NAMALWA (cell line): ENCODE measurements around the gene CILP.
A peak's percentile ranks its signal among the peaks of the same experiment; 100 is the strongest.
"Not testable (repeated sequence)": the region's sequence is repeated elsewhere in the genome, so short reads cannot be mapped to it uniquely, and the experiment has no call there.

Source experiments
- DNase-seq: peaks from one replicate; pipeline ENCODE4 v3.0.0-alpha.2; 2015; ENCODE audit warnings: low spot score

The CILP gene, protein sequence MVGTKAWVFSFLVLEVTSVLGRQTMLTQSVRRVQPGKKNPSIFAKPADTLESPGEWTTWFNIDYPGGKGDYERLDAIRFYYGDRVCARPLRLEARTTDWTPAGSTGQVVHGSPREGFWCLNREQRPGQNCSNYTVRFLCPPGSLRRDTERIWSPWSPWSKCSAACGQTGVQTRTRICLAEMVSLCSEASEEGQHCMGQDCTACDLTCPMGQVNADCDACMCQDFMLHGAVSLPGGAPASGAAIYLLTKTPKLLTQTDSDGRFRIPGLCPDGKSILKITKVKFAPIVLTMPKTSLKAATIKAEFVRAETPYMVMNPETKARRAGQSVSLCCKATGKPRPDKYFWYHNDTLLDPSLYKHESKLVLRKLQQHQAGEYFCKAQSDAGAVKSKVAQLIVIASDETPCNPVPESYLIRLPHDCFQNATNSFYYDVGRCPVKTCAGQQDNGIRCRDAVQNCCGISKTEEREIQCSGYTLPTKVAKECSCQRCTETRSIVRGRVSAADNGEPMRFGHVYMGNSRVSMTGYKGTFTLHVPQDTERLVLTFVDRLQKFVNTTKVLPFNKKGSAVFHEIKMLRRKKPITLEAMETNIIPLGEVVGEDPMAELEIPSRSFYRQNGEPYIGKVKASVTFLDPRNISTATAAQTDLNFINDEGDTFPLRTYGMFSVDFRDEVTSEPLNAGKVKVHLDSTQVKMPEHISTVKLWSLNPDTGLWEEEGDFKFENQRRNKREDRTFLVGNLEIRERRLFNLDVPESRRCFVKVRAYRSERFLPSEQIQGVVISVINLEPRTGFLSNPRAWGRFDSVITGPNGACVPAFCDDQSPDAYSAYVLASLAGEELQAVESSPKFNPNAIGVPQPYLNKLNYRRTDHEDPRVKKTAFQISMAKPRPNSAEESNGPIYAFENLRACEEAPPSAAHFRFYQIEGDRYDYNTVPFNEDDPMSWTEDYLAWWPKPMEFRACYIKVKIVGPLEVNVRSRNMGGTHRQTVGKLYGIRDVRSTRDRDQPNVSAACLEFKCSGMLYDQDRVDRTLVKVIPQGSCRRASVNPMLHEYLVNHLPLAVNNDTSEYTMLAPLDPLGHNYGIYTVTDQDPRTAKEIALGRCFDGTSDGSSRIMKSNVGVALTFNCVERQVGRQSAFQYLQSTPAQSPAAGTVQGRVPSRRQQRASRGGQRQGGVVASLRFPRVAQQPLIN

DNA sequence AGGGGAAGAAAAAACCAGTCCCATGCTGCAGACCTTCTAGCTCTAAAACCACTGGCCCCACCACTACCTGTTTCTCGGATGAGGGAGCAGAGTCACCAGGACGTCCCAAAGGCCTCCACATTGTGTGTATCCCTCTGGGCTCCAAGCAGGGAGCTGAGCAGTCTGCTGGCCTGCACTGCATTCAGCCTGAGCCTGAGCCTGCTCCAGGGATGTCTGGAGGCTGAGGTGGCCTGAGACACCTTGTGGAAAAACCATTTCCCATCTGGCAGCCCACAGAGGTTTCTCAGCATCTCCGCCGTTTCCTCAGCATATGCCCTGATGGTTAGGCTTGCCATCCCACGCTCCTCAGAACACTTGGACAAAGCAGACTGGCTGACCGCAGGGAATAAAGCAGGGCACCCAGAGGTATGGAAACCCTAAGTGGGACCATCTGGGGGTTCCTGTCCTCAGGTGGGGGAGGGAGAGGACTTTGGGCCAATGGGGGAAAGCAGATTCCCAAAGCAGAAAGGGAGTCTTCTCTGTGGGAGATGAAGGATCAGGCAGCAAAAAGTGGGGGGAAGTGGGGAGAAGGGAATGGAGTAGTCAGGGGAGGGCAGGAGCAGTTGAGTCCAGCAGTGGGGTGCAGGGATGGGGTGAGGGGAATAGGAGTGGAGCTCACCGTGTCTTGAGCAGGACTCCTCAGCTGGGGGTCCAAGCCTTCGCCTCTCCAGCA, at the start of gene CILP:
Gene CILP, minus strand, starts transcription at position 704 of the 712 bp plus-strand sequence. CDS start 1,718 bp downstream, outside the sequence.
- DNase-seq, result no peak

DNA sequence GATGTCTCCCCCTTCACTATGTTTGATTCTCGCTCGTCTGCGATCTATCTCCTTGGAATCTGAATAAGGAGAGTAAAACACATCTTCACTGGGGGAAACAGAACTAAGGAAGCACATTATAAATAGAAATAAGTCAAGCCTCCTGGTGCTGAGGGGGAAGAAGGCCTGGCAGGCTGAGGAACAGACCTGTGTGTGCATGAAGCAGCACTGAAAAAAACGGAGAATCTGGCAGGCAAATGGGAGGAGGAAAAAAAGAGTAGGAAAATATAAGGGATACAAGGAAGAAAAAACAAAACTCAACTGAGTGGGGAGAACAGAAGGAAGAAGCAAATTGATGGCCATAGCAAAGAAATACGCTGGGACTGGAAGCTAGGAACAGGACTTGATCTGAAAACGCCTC, 49.7 kb upstream of the CILP start:
- no peak for DNase-seq

DNA sequence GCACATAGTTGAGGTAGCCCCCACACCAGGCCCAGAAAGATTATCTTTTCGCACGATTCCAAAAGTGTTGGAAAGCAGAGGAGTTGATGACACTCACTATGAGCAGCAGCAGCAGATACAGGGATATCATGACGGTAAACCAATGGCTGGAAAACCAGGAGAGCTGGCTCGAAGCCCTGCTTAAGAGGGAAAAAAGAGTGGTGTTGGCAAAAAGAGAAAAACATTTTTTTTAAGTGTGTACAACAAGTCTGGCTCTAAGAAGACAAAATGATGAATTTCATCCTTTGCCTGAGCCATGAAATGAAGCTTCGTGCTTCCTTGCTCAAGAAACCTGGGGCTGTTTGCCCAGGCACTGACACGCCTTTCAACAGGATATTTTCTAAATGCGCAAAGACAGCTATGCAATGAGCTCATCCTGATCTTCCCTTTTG, 48.1 kb upstream of the CILP start:
- no peak for DNase-seq

DNA sequence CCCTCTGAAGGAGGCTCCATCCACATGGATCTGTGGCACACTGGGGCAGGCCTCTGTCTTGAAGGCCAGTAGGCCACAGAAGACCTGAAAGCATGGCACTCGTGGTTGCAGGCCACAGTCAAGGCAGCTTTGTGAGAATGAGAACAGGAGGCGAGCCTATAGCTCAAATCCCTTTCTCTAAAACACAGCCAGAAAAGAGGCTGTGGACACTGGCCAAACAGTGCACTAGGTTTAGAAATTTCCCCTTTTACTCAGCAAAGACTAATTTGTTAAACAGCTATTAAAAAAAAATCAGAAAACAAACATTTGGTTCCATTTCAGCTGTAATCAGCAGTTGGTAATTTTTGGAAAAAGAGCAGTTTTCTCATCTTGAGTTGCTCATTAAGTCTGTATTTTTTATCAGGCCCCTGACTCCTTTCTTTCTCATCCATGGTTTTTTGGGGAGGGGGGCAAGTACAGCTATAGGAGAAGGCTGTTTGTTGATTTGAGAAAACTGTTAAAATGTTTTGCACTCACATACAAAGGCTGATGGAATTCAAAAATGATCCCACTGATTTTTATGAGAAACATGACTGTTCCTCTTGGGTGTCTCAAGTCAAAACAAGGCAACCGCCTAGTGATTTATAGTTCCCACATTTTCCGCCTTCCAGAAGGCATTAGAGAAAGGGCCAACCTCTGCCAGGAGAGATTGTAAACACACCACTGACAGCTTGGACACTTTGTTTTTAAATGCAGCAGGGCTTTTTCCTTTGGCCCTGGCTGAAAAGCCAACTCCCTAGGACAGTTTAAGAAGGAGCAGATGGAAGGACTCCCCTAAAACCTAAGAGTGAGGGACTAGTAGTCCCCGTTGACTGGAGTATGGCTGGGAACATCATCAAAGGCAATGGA, 47.3 kb upstream of the CILP start:
- no peak for DNase-seq

DNA sequence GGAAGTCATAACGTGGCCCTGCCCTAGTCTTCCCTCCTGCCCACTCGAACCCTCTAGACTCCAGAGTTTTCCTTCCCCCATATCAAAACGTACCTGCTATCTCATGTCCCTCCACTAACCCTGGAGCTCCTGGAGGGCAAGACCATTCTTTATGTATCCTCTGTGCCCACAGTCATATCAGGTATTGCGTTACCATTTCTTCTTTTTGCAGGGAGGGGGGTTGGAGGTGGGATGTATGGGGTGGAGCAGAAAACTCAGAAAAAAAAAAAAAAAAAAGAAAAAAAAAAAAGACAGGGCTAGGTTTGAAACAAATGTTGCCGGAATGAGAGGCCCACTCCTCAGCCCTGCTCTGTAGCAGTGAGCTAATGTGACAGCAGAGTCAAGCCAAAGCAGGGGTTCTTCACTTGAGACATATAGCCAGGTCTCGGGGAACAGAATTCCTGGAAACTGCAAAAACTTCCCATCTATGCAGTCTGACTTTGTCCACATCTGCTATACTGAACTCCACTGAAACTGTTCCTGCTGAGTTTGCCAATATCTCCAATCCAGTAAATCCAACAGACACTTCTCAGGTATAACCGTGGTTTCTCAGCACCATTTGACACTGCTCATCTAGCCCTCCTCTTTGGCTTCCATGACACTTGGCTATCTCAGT, 44.3 kb upstream of the CILP start:
- no peak for DNase-seq

DNA sequence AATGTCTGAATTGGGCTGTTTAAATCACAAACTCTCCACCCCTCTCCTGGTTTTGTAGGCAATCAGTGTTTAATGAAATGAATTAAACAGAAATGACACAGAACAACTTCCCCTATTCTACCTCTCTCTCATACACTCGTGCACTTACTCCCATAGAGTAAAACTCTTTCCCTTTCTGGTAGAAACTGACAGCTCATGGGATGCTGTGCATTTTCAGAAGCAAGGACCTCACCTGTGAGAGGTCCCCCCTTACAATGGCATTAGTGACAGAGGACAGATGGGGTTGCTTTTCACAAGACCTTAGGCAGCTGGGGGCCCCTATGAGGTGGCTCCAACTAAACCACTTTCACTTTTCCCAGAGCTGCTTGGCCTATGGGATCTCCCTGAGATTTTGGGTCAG, 43.5 kb upstream of the CILP start:
- no peak for DNase-seq

DNA sequence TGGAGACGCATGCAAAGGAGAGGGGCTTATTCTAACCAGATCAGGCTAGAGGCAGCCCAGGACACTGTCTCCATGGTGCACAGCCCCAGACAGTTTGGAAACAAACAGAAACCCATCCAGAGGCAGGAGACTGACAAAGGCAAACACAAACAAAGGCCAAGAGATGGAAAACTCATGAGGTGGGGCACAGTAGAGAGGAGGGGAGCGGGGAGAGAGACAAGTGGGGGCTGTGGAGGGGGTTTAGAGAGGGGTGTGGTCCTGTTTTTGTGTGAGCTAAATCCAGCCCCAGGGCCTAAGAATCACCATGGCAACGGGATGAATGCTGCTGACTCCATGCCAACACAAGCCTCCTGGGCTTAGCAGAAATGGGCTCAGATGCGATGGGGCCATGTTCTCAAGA, 43.1 kb upstream of the CILP start:
- DNase-seq, result no peak

DNA sequence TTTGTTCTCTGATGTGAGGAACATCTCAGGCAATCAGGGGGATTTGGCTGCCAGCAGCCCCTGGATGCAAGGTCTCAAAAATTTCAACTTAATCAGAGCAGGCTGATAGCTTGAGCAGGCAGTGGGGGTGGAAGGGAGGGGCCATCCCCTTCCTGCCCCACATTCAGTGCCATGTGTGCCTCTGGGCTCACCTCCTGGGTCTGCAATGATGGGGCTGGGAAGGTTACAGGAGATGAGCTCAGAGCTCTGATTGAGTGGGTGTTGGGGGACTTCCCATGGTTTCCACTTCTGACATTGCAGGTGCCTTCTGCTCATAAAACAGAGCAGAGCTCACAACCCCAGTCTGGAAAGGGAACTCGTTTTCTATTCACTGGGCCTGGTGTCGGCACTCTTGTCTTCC, 38.4 kb upstream of the CILP start:
- DNase-seq, result peak; percentile 22

DNA sequence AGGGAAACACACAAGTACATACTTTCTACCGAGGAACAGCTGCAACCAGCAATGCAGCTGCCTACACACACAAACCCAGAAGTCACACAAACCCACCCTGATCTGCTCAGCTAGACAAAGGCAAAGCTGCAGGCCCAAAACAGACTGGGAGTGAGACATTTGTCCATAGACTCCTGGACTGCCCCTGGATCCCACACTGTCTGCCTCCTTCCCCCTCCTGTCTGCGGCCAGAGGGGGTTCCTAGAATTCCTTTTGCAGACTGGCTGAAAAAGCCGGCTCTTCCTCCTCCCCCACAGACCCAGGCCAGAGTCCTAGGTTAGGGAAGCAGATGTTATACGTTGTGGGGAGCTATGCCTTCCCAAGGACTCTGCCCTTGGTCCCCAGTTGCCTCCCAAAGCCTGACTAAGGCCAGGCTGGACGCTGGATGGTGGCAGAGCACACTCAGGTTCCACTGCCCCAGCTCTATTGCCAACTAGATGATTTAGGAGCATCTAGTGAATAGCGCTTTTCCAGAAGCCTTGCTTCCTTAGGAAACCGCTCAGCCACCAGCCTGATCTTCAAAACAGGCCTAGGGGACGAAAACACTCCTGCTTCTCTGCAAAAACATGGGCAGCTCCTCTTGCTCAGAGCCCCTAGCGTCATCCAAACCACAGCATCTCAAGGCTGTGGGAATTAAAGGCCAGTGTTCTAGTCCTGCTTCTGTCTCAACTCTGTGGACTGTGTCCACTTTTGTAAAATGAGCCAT, 37.4 kb upstream of the CILP start:
- DNase-seq, result no peak

DNA sequence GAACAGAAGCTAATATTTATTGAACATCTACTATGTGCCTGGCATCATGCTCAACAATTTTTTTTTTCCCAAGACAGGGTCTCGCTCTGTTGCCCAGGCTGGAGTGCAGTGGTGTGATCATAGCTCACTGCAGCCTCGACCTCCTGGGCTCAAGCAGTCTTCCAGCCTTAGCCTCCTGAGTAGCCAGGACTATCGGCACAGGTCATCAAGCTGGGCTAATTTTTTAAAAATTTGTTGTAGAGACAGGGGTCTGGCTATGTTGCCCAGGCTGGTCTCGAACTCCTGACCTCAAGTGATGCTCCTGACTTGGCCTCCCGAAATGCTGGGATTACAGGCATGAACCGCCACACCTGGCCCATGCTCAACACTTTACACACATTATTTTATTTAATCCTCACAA, 35.7 kb upstream of the CILP start:
- no peak for DNase-seq

DNA sequence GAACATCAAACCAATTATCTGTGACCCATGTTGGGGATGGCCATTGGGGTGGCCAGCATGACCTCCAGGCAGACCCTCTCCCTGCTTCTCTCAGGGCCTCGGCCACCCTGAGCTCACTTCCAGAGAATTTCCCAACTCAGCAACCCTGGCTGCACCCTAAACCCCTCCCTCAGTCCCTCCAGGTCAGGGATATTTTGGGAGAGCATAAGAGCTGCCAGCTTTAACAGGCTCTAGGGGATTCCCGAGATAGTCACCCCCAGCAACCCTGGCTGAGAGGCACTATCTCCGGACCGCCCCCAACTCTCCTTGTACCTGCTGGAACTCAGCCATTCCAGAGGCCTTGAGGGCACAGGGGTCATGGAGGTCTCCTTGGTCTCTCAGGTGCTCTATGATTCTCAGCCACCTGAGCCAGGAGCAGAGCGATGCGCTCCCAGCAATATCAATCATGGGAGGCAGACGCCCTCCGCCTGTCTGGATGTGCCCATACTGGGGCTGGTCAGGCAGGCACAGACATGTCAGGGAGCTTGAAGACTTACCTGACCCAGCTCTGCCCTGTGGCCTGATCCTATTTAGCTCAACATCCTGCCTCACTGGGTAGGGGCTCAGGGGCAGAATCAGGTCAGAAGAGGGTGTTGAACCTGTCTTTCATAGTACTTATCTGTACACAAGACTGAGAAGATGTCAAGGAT, 34.9 kb upstream of the CILP start:
- DNase-seq, result no peak

DNA sequence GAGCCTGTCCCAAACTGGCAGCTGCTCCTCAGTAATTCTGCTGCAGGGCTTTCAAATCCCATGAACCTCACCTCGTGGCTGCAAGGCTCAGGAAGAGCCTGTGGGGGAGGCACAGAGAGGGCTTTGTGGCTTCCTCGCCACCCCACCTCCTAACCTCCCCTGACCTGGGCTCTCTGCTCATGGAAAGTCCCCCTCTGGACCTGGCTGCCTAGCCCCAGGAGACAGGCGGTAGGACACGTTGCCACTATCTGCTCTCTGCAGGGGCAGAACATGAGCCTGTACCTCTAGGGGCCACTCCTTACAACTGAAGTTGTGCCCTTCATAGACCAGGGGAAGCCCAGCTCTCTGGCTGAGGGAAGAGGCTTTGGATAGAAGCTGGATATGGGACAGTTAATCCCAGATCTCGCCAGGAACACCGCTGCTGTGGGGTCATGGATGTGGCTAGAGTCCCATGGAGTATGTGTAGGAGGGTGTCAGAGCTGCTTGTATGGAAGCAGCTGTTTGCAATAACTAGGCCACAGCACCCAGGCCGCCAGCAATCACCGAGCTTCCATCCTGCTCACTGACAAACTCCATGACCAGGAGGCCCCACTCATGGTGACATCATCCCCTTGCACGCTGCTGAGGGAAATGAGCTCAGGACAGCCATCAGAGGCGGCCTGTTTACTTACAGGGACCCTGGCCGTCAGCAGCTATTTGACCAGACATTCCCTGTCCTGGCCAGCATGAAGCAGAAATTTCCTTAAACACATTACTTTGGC, 34.0 kb upstream of the CILP start:
- DNase-seq, result no peak

DNA sequence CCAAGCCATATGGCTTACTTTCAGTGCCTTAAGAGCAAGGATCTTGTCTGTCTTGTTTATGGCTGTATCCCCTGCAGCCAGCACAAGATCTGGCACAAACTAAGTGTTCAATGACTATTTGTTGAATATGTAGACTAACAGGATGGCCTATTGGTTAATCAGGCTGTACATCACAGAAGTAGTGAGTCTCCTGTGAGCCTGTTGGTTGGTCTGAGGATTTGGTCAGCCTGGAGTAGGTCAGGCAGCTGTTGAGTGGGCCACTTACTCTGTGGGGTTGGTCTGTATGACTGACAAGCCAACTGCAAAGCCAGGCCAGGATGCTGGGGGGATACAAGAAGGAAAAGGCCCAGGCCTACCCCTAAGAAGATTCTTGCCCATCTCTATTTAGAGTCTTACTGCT, 33.4 kb upstream of the CILP start:
- DNase-seq, result no peak

DNA sequence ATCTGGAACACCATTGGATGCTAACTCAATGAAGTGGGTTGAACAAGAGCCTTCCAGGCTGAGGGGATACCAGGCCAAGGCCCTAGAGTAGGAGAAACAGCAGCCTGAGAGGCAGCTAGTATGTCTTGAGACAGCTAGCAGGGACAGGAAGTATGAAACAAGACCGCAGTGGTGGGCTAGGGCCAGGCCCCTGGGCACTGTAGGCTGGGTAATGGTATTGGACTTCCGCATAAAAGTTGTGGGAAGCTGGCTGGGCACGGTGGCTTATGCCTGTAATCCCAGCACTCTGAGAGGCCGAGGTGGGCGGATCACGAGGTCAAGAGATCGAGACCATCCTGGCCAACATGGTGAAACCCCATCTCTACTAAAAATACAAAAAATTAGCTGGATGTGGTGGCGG, 25.2 kb upstream of the CILP start:
- DNase-seq, result not testable (repeated sequence)

DNA sequence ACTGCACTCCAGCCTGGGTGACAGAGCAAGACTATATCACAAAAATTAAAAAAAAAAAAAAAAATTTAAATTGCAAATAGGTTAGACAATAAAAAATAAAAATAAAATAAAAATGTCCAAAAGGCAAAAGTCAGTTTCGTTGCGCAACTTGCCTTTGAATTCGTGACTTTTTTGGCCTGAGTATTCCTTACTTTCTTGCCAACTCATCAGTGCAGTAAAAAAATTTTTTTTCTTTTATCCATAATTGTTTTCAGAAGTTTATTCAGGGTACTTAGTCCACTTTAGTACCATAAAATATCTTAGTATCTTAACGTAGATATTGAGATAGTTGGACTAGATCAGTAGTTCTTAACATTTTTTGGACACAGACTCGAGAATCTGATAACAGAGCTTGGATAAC, 22.4 kb upstream of the CILP start:
- DNase-seq, result no peak

DNA sequence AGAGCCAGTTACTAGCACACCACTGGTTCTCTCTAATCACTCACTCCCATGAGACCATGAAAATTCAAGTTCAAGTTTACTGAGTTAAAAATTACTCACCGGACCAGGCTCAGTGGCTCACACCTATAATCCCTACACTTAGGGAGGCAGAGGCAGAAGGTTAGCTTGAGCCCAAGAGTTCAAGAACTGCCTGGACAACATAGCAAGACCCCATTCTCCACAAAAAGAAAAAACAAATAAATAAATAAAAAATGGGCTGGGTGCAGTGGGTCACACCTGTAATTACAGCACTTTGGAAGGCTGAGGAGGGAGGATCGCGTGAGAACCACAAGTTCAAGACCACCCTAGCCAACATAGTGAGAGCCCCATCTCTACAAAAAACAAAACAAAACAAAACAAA, 21.2 kb upstream of the CILP start:
- DNase-seq, result no peak

DNA sequence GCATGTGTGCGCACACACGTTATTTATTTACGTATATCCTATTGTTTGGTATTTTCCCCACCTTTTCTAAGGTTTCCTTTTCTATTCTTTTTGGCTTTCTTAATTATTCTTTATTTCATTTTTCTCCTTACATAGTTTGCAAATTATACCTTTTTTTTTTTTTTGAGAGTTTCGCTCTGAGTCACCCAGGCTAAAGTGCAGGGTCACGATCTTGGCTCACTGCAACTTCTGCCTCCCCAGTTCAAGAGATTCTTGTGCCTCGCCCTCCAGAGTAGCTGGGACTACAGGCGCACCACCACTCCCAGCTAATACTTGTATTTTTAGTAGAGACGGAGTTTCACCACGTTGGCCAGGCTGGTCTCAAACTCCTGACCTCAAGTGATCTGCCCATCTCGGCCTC, 20.0 kb upstream of the CILP start:
- DNase-seq, result no peak

DNA sequence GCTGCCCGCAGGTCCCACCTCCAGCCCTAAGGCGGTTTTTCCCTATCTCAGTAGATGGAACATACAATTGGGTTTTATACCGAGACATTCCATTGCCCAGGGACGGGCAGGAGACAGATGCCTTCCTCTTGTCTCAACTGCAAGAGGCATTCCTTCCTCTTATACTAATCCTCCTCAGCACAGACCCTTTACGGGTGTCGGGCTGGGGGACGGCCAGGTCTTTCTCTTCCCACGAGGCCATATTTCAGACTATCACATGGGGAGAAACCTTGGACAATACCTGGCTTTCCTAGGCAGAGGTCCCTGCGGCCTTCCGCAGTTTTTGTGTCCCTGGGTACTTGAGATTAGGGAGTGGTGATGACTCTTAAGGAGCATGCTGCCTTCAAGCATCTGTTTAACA, 15.6 kb upstream of the CILP start:
- DNase-seq, result not testable (repeated sequence)
